Measurements from ENCODE around the gene DOCK1. TPM values are rescaled to one million over a fixed set of nuclear protein-coding genes. Genes with fewer than 3 reads are reported as not detected.

DOCK1 gene
- total RNA-seq, 1 donor from 2014 or later, result 72.6 TPM

DNA sequence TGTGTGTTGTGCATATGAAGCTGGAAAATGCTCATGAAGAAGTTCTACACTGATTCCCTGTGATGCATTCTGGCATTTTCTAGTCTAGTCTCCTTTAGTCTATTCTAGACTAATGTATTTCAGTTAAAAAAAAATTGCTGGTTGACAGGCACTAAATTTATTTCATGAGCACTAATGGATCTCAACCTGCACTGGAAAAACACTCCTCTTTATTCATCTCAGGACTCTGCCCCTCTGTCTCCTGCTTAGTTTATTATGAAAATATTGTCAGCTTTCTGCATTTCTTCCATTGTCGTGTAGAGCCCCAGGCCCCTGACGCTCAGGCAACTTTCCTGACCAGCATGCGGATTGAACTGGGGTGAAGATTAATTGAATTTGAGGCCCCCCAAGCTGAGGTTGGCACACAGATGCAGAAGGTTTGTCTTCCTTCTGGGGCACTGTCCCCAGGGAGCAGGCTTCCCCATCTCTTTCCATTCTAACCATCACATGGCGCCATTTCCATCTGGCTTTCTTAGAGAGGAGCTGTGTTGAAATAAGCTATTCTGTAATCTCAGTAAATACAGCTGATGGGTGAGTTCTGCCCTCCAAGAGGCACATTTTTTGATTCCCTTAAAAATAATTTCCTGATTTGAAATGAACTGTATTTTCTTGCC is 162.4 kb downstream of the DOCK1 start:
- no peak overlapping the region for H3K4me2 ChIP-seq
- H3K9ac ChIP-seq, result no peak overlapping the region
- Mint-ChIP-seq H3K4me3 (no peak overlapping the region), H3K9me3 (no peaks in the 10 kb centered on the region), H3K27ac (no peak overlapping the region), H3K27me3 (ENCODE audit: insufficient read depth, low read depth) (peaks cover 2% of the 10 kb centered on the region), H3K4me1 (no peaks in the 10 kb centered on the region), H3K36me3 (peaks cover 42% of the 10 kb centered on the region)
- no peaks in the 10 kb centered on the region for H3K79me2 ChIP-seq (ENCODE audit: low read depth)
- DNase-seq (ENCODE audit: low spot score), result no peak
- H3K9me3 ChIP-seq (ENCODE audit: low read depth), result no peaks in the 10 kb centered on the region
- H2AFZ ChIP-seq (replicated peaks), result no peak overlapping the region
- no peaks in the 10 kb centered on the region for H3K36me3 ChIP-seq
- H3K27ac ChIP-seq, result no peak overlapping the region
- TF ChIP-seq EZH2phosphoT487 (IDR thresholded peaks at IDR 0.05), result no peak
- TF ChIP-seq, protein P1, sequence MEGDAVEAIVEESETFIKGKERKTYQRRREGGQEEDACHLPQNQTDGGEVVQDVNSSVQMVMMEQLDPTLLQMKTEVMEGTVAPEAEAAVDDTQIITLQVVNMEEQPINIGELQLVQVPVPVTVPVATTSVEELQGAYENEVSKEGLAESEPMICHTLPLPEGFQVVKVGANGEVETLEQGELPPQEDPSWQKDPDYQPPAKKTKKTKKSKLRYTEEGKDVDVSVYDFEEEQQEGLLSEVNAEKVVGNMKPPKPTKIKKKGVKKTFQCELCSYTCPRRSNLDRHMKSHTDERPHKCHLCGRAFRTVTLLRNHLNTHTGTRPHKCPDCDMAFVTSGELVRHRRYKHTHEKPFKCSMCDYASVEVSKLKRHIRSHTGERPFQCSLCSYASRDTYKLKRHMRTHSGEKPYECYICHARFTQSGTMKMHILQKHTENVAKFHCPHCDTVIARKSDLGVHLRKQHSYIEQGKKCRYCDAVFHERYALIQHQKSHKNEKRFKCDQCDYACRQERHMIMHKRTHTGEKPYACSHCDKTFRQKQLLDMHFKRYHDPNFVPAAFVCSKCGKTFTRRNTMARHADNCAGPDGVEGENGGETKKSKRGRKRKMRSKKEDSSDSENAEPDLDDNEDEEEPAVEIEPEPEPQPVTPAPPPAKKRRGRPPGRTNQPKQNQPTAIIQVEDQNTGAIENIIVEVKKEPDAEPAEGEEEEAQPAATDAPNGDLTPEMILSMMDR (IDR thresholded peaks at IDR 0.05), result no peak
- no peak for TF ChIP-seq EZH2 (IDR thresholded peaks at IDR 0.05)
- no peaks in the 10 kb centered on the region for H3F3A ChIP-seq (ENCODE audit: low read depth)
- peaks cover 4% of the 10 kb centered on the region for H3K4me1 ChIP-seq
- H4K20me1 ChIP-seq (ENCODE audit: low read depth), result peaks cover 3% of the 10 kb centered on the region
- H3K4me3 ChIP-seq, result no peak overlapping the region
- no peaks in the 10 kb centered on the region for H3K27me3 ChIP-seq

GRCh38 chr10:127068485-127068884 is 163.3 kb downstream of the DOCK1 start:
- Mint-ChIP-seq H3K36me3 (peaks cover 43% of the 10 kb centered on the region), H3K9me3 (no peaks in the 10 kb centered on the region), H3K4me3 (no peak overlapping the region), H3K27me3 (ENCODE audit: insufficient read depth, low read depth) (peaks cover 2% of the 10 kb centered on the region), H3K4me1 (no peaks in the 10 kb centered on the region), H3K27ac (no peak overlapping the region)
- Histone ChIP-seq H3K27me3 (no peaks in the 10 kb centered on the region), H3K36me3 (no peaks in the 10 kb centered on the region), H3K4me2 (no peak overlapping the region), H3F3A (ENCODE audit: low read depth) (no peaks in the 10 kb centered on the region), H3K9ac (no peak overlapping the region), H2AFZ (replicated peaks) (no peak overlapping the region), H3K9me3 (ENCODE audit: low read depth) (no peaks in the 10 kb centered on the region), H3K27ac (no peak overlapping the region), H3K4me3 (no peak overlapping the region), H4K20me1 (ENCODE audit: low read depth) (peaks cover 3% of the 10 kb centered on the region), H3K4me1 (peaks cover 4% of the 10 kb centered on the region), H3K79me2 (ENCODE audit: low read depth) (no peaks in the 10 kb centered on the region)
- TF ChIP-seq EZH2phosphoT487 (IDR thresholded peaks at IDR 0.05), result no peak
- no peak for TF ChIP-seq EZH2 (IDR thresholded peaks at IDR 0.05)
- TF ChIP-seq, protein P1 (IDR thresholded peaks at IDR 0.05), result no peak
- DNase-seq (ENCODE audit: low spot score), result no peak

GRCh38 chr10:127069436-127069835 is 164.2 kb downstream of the DOCK1 start:
- no peak for DNase-seq (ENCODE audit: low spot score)
- H3F3A ChIP-seq (ENCODE audit: low read depth), result no peaks in the 10 kb centered on the region
- no peak overlapping the region for H2AFZ ChIP-seq (replicated peaks)
- no peaks in the 10 kb centered on the region for H3K27me3 ChIP-seq
- peaks cover 3% of the 10 kb centered on the region for H4K20me1 ChIP-seq (ENCODE audit: low read depth)
- H3K9me3 ChIP-seq (ENCODE audit: low read depth), result no peaks in the 10 kb centered on the region
- Mint-ChIP-seq H3K9me3 (no peaks in the 10 kb centered on the region), H3K4me1 (no peaks in the 10 kb centered on the region), H3K27me3 (ENCODE audit: insufficient read depth, low read depth) (peaks cover 2% of the 10 kb centered on the region), H3K4me3 (no peak overlapping the region), H3K36me3 (peaks cover 43% of the 10 kb centered on the region), H3K27ac (no peak overlapping the region)
- H3K36me3 ChIP-seq, result no peaks in the 10 kb centered on the region
- peaks cover 4% of the 10 kb centered on the region for H3K4me1 ChIP-seq
- H3K27ac ChIP-seq, result no peak overlapping the region
- H3K79me2 ChIP-seq (ENCODE audit: low read depth), result no peaks in the 10 kb centered on the region
- H3K9ac ChIP-seq, result no peak overlapping the region
- no peak overlapping the region for H3K4me2 ChIP-seq
- H3K4me3 ChIP-seq, result no peak overlapping the region
- no peak for TF ChIP-seq EZH2 (IDR thresholded peaks at IDR 0.05)

DNA sequence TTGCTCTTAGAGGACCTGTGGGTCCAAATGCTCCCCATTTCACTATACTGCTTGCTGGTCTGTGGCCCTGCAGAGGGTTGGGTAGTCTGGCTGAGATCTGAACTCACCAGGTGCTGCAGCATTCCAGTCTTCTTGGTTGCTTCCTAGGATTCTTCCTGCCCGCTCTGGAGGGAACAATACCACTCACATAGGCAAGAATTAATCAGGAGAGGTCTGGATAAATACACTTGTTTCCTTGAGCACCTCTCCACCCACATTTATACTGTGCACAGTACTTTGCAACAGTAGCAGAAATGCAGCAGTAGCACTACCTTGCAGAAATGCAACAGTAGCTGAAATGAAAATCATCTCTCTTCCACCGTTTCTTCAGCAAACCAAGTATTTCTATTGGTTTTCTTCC is 165.9 kb downstream of the DOCK1 start:
- H3K4me3 ChIP-seq, result no peak overlapping the region
- Mint-ChIP-seq H3K9me3 (no peaks in the 10 kb centered on the region), H3K4me3 (no peak overlapping the region), H3K27me3 (ENCODE audit: insufficient read depth, low read depth) (peaks cover 2% of the 10 kb centered on the region), H3K36me3 (peaks cover 45% of the 10 kb centered on the region), H3K27ac (no peak overlapping the region), H3K4me1 (no peaks in the 10 kb centered on the region)
- no peak for DNase-seq (ENCODE audit: low spot score)
- H3K9ac ChIP-seq, result no peak overlapping the region
- H3K4me1 ChIP-seq, result peaks cover 4% of the 10 kb centered on the region
- no peaks in the 10 kb centered on the region for H3K79me2 ChIP-seq (ENCODE audit: low read depth)
- H2AFZ ChIP-seq (replicated peaks), result no peak overlapping the region
- H3K27ac ChIP-seq, result no peak overlapping the region
- TF ChIP-seq, protein P1 (IDR thresholded peaks at IDR 0.05), result no peak
- TF ChIP-seq EZH2phosphoT487 (IDR thresholded peaks at IDR 0.05), result no peak
- TF ChIP-seq EZH2 (IDR thresholded peaks at IDR 0.05), result no peak
- H4K20me1 ChIP-seq (ENCODE audit: low read depth), result peaks cover 2% of the 10 kb centered on the region
- H3F3A ChIP-seq (ENCODE audit: low read depth), result no peaks in the 10 kb centered on the region
- no peaks in the 10 kb centered on the region for H3K27me3 ChIP-seq
- H3K36me3 ChIP-seq, result no peaks in the 10 kb centered on the region
- no peak overlapping the region for H3K4me2 ChIP-seq
- H3K9me3 ChIP-seq (ENCODE audit: low read depth), result no peaks in the 10 kb centered on the region
